ENCODE data around the gene RYR3.

The RYR3 gene

GRCh38 chr15:33839540-33839939 lies 528.8 kb downstream of the RYR3 start:
- ChIA-PET POLR2A (no interaction called here), CTCF (no interaction called here)
- no peak overlapping the region for H3K4me3 ChIP-seq (ENCODE audit: low read depth, low read length)
- DNase-seq (ENCODE audit: low read depth, low spot score) = no peak
- no peak for TF ChIP-seq CTCF (IDR thresholded peaks at IDR 0.05; ENCODE audit: insufficient read depth, low read length, missing control alignments)

DNA sequence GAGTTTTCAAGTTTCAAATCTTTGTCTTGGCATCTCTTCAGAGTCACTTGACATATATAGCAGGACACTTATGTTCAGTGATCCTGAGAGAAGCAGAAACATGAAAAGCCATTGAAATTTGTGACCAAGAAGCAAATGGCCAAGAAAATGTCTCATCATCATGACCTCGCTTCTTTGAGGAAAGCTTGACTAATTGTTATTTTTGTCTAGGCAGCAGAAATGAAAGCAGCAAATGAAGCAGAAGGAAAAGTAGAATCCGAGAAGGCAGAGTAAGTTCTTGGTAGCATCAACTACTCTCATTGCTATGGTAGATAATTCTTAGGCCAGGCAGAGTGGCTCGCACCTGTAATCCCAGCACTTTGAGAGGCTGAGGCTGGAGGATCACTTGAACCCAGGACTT lies 529.8 kb downstream of the RYR3 start:
- ChIA-PET POLR2A (no interaction called here), CTCF (no interaction called here)
- DNase-seq (ENCODE audit: low read depth, low spot score) = no peak
- no peak for TF ChIP-seq CTCF (IDR thresholded peaks at IDR 0.05; ENCODE audit: insufficient read depth, low read length, missing control alignments)
- no peak overlapping the region for H3K4me3 ChIP-seq (ENCODE audit: low read depth, low read length)

DNA sequence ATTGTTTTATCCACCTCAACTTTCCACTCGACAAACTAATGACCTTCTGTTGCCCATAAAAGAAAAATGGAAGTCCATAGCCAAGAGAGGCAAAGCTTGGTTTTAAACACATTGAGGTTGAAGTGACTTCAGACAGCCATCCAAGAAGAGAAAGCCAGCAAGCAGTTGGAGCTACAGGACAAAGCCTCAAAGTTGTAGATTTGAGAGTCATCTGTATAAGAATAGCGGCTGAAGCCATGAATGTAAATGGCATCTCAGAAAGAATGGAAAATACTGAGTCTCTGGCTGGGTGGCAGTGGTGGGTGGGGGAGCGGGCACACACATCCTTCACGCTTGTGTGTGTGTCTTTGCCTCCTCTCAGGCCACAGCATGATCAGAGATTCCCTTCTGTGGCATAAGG lies 533.4 kb downstream of the RYR3 start:
- POLR2A ChIA-PET = no interaction called here
- CTCF ChIA-PET = no interaction called here
- no peak for DNase-seq (ENCODE audit: low read depth, low spot score)
- no peak for TF ChIP-seq CTCF (IDR thresholded peaks at IDR 0.05; ENCODE audit: insufficient read depth, low read length, missing control alignments)
- no peak overlapping the region for H3K4me3 ChIP-seq (ENCODE audit: low read depth, low read length)

DNA sequence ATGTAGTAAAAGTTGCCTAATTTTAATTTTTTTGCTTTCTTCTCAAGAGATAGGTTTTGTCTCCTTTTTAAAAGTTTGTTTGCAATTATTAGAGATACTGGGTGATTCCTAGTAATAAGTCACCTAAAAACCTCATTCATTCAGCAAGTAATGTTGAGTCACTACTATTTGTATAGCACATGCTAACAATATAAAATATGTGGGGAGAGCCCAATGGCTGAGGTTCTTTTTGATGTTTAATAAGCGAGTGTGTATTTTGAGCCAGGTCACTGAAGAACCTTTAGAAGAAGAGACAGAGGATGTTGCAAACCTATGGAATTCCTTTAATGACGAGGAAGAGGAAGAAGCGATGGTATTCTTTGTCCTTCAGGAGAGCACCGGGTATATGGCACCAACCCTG lies 533.8 kb downstream of the RYR3 start:
- DNase-seq (ENCODE audit: low read depth, low spot score) = no peak
- no peak overlapping the region for H3K4me3 ChIP-seq (ENCODE audit: low read depth, low read length)
- TF ChIP-seq CTCF (IDR thresholded peaks at IDR 0.05; ENCODE audit: insufficient read depth, low read length, missing control alignments) = no peak
- ChIA-PET CTCF (no interaction called here), POLR2A (no interaction called here)

DNA sequence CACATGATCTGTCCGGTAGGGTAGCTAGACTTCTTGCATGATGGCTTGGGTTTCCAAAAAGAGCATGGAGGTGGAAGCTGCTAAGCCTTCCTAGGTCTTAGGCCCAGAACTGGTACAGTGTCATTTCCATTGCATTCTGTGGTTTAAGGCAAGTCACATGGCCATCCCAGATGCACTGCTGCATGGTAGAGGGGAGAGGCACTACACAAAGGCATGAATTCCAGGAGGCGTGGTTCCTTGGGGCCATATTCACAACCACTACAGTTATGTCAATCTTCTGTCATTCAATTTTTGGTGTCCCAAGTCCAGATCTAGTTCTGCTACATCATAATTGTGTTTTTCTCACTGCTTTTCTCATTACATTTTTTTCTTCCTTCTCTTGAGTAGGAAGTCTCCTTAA lies 535.4 kb downstream of the RYR3 start:
- no peak for TF ChIP-seq CTCF (IDR thresholded peaks at IDR 0.05; ENCODE audit: insufficient read depth, low read length, missing control alignments)
- POLR2A ChIA-PET = interaction anchor here (0.7 kb wide), 1 partner anchor 22 kb away, joined by 3 read pairs; no protein-coding TSS in a partner anchor
- no peak for DNase-seq (ENCODE audit: low read depth, low spot score)
- CTCF ChIA-PET = no interaction called here
- H3K4me3 ChIP-seq (ENCODE audit: low read depth, low read length) = no peak overlapping the region

GRCh38 chr15:33846862-33847261 lies 536.1 kb downstream of the RYR3 start:
- DNase-seq (ENCODE audit: low read depth, low spot score) = no peak
- CTCF ChIA-PET = no interaction called here
- POLR2A ChIA-PET = interaction anchor here (0.7 kb wide), 1 partner anchor 23 kb away, joined by 3 read pairs; no protein-coding TSS in a partner anchor
- no peak for TF ChIP-seq CTCF (IDR thresholded peaks at IDR 0.05; ENCODE audit: insufficient read depth, low read length, missing control alignments)
- no peak overlapping the region for H3K4me3 ChIP-seq (ENCODE audit: low read depth, low read length)
